ENCODE data around the gene RPS3. TPM values are rescaled to one million over a fixed set of nuclear protein-coding genes. Genes with fewer than 3 reads are reported as not detected.

The RPS3 gene
- total RNA-seq, result 1,278 and 1,672 TPM in 2 replicates

GRCh38 chr11:75399344-75400145 lies at the start of gene RPS3:
Gene RPS3, plus strand, starts transcription at chr11:75399518. Its CDS starts 30 bp downstream, at chr11:75399548.

GRCh38 chr11:75351541-75351790 lies 47.9 kb upstream of the RPS3 start, which contains the start of gene ARRB1:
Gene ARRB1, minus strand, starts transcription at chr11:75351661. Its CDS starts 54 bp downstream, at chr11:75351607.

GRCh38 chr11:75432911-75433321 lies 33.6 kb downstream of the RPS3 start, which contains the start of gene KLHL35:
Gene KLHL35, minus strand, starts transcription at chr11:75433203. Its CDS starts 2,574 bp downstream, at chr11:75430629.

Other genes with a start within 250 kb of the RPS3 start
- gene SLCO2B1, start 248.4 kb upstream of the RPS3 start, total RNA-seq, result 0.30 and 0.88 TPM in 2 replicates
- gene TPBGL, start 158.7 kb upstream of the RPS3 start, total RNA-seq, result under 0.01 and 0.05 TPM in 2 replicates
- 3.3 and 5.8 TPM in 2 replicates for gene ARRB1, start 47.9 kb upstream of the RPS3 start, total RNA-seq
- 2.9 and 3.3 TPM in 2 replicates for gene KLHL35, start 33.7 kb downstream of the RPS3 start, total RNA-seq
- gene GDPD5, start 126.4 kb downstream of the RPS3 start, total RNA-seq, result 1.2 and 2.2 TPM in 2 replicates
- 2,762 and 2,951 TPM in 2 replicates for gene SERPINH1, start 162.7 kb downstream of the RPS3 start, total RNA-seq